ENCODE measurements around the gene PPIP5K2.

PPIP5K2 gene

DNA sequence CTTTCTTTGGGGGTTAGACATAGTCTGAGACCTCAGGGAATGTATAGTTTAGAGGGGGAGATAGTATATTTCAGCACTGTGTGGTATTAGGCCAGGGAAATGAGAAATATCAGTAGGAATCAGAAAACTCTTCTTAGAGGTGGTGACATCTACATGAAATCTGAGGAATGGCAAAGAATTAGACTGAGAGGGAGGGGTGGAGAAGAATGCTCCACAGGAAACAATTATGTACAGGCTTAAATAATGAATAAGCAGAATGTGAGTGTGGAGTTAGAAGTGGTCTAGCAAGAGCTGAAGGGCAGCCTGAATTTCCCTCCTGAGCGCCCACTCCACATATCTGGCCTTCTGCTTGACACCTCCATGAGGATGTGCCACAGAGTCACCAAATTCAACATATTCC, 134.8 kb downstream of the PPIP5K2 start:
- DNase-seq: no peak

DNA sequence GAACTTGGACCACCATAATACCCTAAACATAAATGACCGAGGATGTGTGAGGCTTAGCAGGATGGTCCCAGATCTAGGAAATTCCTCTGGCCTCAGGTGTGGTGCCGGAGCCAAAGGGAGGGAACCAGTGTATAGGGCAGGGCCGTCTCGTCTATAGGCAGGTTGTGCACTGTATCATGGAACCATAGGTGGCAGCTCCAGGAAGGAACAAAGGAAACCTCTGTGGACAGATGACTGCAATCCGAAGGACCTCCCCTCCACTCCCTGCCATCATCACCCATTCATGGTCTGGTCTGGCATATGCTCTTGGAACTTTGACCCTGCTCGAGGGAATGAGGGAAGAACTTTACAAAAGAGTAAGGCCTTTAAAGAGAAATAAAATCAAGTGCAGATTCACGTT, 135.6 kb downstream of the PPIP5K2 start:
- no peak for DNase-seq

DNA sequence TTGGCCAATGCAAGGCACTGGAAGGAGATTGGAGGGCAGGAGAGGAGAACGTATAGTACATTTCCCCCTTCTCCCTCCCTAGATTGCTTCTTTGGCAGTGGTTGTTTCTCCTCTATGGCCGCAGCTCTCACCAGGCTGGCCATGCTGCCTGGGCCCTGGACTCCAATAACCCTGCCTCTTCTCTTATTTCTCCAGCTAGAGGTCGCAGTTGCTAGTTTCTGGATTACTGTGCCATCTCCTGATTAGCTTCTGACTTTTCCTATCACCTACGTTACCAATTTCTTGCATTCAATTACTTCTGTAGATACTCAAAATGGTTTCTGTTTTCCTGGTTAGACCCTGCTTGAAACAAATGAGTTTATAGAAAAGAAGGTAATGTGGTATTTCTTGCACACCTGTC, 136.1 kb downstream of the PPIP5K2 start:
- no peak for DNase-seq

DNA sequence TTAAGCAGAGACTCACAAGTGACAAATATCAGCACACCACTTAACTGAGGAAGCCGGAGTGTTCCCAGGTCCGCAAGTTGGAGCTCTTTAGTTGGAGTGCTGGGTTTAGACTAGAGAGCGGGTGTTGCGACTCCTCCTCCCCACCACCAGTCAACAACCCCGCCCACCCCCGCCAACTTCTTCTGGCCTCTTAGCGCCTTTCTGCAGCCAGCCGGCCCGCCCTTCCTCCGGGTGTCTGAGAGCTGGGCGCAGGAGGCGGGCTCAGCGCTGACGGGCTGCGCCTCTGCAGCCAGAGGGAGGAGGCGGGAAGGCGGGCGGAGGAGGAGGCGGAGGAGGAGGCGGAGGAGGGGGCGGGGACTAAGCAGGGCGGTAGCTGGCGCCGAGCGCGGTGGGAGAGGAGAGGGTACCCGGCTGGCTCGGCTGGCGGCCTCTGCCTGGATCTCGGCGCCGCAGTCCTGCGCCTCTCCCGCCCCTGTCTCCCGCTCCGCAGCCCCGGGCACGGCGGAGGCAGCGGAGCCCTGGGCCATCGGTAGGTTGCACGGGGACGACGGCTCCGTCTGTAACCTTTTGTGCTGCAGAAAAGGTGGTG, 138.4 kb downstream of the PPIP5K2 start, which contains the start of gene MACIR:
Gene MACIR, plus strand, starts transcription at position 396 of the 589 bp plus-strand sequence. CDS start 17,157 bp downstream, outside the sequence.
- peak; percentile 98 for DNase-seq

DNA sequence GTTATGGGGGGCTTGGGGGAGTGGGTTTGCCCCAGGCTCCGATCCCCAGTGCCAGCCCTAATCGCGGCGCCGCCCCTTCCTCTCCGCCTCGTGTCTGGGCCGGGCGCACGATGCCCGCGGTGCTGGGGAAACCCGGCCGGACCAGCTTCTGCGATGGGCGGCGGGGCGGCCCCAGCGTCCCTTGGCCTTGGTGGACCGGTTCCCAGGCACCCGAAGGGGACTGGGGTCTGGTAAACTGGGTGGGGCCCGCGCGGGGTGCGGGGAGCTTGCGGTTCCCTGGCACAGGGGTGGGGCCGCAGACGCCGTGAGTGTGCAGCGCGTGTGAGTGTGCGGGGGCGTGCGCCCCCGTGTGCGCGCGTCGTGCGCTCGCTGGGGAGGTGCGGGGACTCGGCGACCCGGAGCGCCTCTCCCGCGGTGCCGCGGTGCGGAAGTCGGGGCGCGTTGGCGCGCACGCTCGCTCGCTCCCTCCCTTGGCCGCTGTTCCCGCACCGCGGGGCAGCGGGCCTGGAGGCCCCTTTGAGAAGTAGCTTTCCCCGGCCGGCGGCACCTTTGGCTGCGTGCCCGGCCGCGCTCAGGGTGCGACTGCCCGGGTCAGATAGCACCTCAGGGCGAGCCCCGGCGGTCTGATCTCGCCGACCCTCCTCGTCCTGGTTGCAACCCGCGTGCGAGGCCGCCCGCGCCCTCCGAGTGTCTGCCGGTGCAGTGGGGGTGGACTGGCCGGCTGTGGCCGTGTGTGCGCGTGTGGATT, 139.0 kb downstream of the PPIP5K2 start:
- DNase-seq: peak; percentile 62

DNA sequence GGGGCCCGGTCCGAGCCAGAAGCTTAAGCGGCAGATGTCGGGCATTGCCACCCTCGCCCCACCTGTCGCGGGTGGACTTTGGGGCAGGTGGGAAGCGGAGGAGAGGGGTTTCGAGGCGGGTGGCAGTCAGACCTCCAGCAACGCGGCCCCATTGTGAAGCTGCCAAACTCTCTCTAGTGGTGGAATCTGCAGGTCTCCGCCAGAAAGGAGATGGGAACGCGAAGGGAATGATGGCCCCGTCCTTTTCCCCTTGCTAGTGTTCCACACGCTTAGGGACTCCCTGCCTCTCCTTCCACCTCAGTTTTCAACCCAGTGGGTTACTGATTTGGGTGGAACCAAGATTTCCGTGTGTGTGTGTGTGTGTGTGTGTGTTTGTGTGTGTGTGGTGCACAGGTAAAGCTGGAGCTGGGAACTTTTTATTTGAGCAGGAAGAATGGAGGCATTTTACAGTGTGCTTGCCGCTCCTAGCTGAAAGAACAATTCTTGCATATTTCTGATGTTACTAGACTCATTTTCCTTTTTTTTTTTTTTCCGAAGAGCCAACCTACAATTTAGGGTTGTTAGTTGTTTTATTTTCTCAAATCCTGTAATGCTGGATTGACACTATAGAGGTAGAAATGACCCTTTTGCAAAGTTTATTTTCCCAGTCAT, 139.7 kb downstream of the PPIP5K2 start:
- no peak for DNase-seq

DNA sequence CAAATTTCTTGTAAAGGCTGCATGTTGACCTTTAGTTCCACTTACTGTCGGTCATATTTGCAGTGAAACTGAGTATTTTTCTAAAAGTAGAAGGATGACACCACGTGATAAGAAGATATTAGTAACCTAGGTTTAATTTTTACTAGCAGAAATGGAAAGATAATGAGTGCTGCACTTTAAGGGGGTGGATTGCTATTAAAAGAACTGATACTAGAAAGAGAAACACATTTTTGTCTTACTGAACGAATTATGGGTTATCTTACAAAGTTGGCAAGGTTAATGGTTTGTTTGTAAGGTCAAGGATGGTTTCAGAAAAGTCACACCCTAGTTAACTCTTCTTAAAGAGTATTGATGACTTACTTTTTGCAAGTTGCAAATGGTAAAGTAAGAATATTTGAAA, 140.8 kb downstream of the PPIP5K2 start:
- DNase-seq: no peak

All from femur (tissue), 1 donor.